H9 (cell line): ENCODE measurements around the gene KRT6C. TPM values are rescaled to one million over a fixed set of nuclear protein-coding genes. Genes with fewer than 3 reads are reported as not detected.

Experiments
- DNase-seq: peaks from one replicate; pipeline ENCODE4 v3.0.0-alpha.2; 2017
- H2AFZ ChIP-seq: one replicate; pipeline ENCODE4 v1.6.1; 2013; ENCODE audit warnings: mild to moderate bottlenecking, low read length, control low read depth, moderate library complexity
- H2AK5ac ChIP-seq: 2 replicates; pipeline ENCODE4 v1.6.1; 2013; ENCODE audit warnings: low read length, control low read depth, mixed read lengths; ENCODE audit not compliant: insufficient read length
- H2BK120ac ChIP-seq: one replicate; pipeline ENCODE4 v1.6.1; 2013; ENCODE audit warnings: low read depth, mild to moderate bottlenecking, low read length, control low read depth, inconsistent platforms; ENCODE audit not compliant: poor library complexity, severe bottlenecking
- H2BK12ac ChIP-seq: 2 replicates; pipeline ENCODE4 v1.6.1; 2013; ENCODE audit warnings: low read length, control low read depth, mixed read lengths, low read depth; ENCODE audit not compliant: insufficient read length
- H2BK15ac ChIP-seq: 2 replicates; pipeline ENCODE4 v1.6.1; 2013; ENCODE audit warnings: low read depth, low read length, control low read depth
- H2BK20ac ChIP-seq: one replicate; pipeline ENCODE4 v1.6.1; 2013; ENCODE audit warnings: low read depth, mild to moderate bottlenecking, low read length, control low read depth, inconsistent platforms; ENCODE audit not compliant: poor library complexity, severe bottlenecking
- H2BK5ac ChIP-seq: 2 replicates; pipeline ENCODE4 v1.6.1; 2013; ENCODE audit warnings: low read length, control low read depth, mixed read lengths; ENCODE audit not compliant: insufficient read length
- H3K14ac ChIP-seq: 2 replicates; pipeline ENCODE4 v1.6.1; 2013; ENCODE audit warnings: low read length, control low read depth; ENCODE audit not compliant: insufficient read depth
- H3K18ac ChIP-seq: 2 replicates; pipeline ENCODE4 v1.6.1; 2013; ENCODE audit warnings: low read depth, mild to moderate bottlenecking, mixed read lengths, low read length, control low read depth; ENCODE audit not compliant: insufficient read length
- H3K23ac ChIP-seq: 2 replicates; pipeline ENCODE4 v1.6.1; 2013; ENCODE audit warnings: low read length, control low read depth, mixed read lengths, low read depth; ENCODE audit not compliant: insufficient read length
- H3K23me2 ChIP-seq: 2 replicates; pipeline ENCODE4 v1.6.1; 2013; ENCODE audit warnings: low read depth, mild to moderate bottlenecking, mixed read lengths, low read length, control low read depth; ENCODE audit not compliant: insufficient read length, poor library complexity, severe bottlenecking
- H3K27ac ChIP-seq: 2 replicates; pipeline ENCODE4 v1.5.1; 2013; ENCODE audit warnings: low read length, control low read depth, mixed read lengths, low read depth; ENCODE audit not compliant: insufficient read length
- H3K27me3 ChIP-seq: 2 replicates; pipeline ENCODE4 v1.6.1; 2013; ENCODE audit warnings: low read length, control low read depth, inconsistent platforms; ENCODE audit not compliant: insufficient read depth
- H3K4ac ChIP-seq: 2 replicates; pipeline ENCODE4 v1.6.1; 2013; ENCODE audit warnings: low read depth, mild to moderate bottlenecking, control low read depth, inconsistent platforms, low read length, moderate library complexity
- H3K4me1 ChIP-seq: 2 replicates; pipeline ENCODE4 v1.6.1; 2013; ENCODE audit warnings: low read length, control low read depth, inconsistent platforms; ENCODE audit not compliant: insufficient read depth
- H3K4me2 ChIP-seq: 2 replicates; pipeline ENCODE4 v1.6.1; 2013; ENCODE audit warnings: low read length, control low read depth, mixed read lengths; ENCODE audit not compliant: insufficient read length, insufficient read depth
- H3K56ac ChIP-seq: 2 replicates; pipeline ENCODE4 v1.6.1; 2013; ENCODE audit warnings: low read depth, mild to moderate bottlenecking, mixed read lengths, low read length, control low read depth; ENCODE audit not compliant: insufficient read length
- H3K79me1 ChIP-seq: 2 replicates; pipeline ENCODE4 v1.6.1; 2013; ENCODE audit warnings: low read depth, mild to moderate bottlenecking, moderate library complexity, low read length, control low read depth, inconsistent platforms; ENCODE audit not compliant: insufficient read depth, poor library complexity, severe bottlenecking
- H3K79me2 ChIP-seq: 2 replicates; pipeline ENCODE4 v1.6.1; 2013; ENCODE audit warnings: low read length, control low read depth, inconsistent platforms; ENCODE audit not compliant: insufficient read depth
- H3K9ac ChIP-seq: 2 replicates; pipeline ENCODE4 v1.6.1; 2013; ENCODE audit warnings: low read length, control low read depth, mixed read lengths; ENCODE audit not compliant: insufficient read length; ENCODE audit errors: extremely low read depth
- H3K9me3 ChIP-seq: one replicate; pipeline ENCODE4 v1.6.1; 2013; ENCODE audit warnings: low read depth, low read length, inconsistent platforms; ENCODE audit not compliant: control insufficient read depth
- H3T11ph ChIP-seq: one replicate; pipeline ENCODE4 v1.6.1; 2013; ENCODE audit warnings: mild to moderate bottlenecking, low read length, control low read depth, inconsistent platforms
- H4K20me1 ChIP-seq: one replicate; pipeline ENCODE4 v1.6.1; 2013; ENCODE audit not compliant: control insufficient read depth, insufficient read length, insufficient read depth
- H4K5ac ChIP-seq: 2 replicates; pipeline ENCODE4 v1.6.1; 2013; ENCODE audit warnings: low read depth, mild to moderate bottlenecking, mixed read lengths, low read length, control low read depth; ENCODE audit not compliant: insufficient read length
- H4K8ac ChIP-seq: replicated peaks from 2 replicates; pipeline ENCODE4 v1.6.1; 2013; ENCODE audit warnings: low read length, control low read depth, mixed read lengths, low read depth; ENCODE audit not compliant: insufficient read length
- H4K91ac ChIP-seq: 2 replicates; pipeline ENCODE4 v1.6.1; 2013; ENCODE audit warnings: low read depth, mild to moderate bottlenecking, moderate library complexity, mixed read lengths, low read length, control low read depth; ENCODE audit not compliant: insufficient read length
- H3K27ac Mint-ChIP-seq, 3 experiments: 2 replicates in 2 of 3; 3 replicates in 1 of 3; pipeline ENCODE4 v1.8.0; 2020 to 2021; ENCODE audit warnings: mixed read lengths in 3 of 3, mild to moderate bottlenecking in 1 of 3, moderate library complexity in 1 of 3
- H3K27me3 Mint-ChIP-seq: 2 replicates; pipeline ENCODE4 v1.8.0; 2021; ENCODE audit warnings: low read depth, mild to moderate bottlenecking, moderate library complexity, mixed read lengths
- H3K36me3 Mint-ChIP-seq, 3 experiments: 2 replicates in 2 of 3; 3 replicates in 1 of 3; pipeline ENCODE4 v1.8.0; 2020 to 2021; ENCODE audit warnings: low read depth in 3 of 3, mixed read lengths in 3 of 3; ENCODE audit not compliant: insufficient read depth in 1 of 3
- H3K4me1 Mint-ChIP-seq, 2 experiments: 2 replicates each; pipeline ENCODE4 v1.8.0; 2020; ENCODE audit warnings: mixed read lengths in 2 of 2
- H3K4me3 Mint-ChIP-seq, 2 experiments: 2 replicates in 1 of 2; 3 replicates in 1 of 2; pipeline ENCODE4 v1.8.0; 2020 to 2021; ENCODE audit warnings: mild to moderate bottlenecking in 2 of 2, mixed read lengths in 2 of 2, moderate library complexity in 1 of 2
- H3K9me3 Mint-ChIP-seq, 2 experiments: 2 replicates in 1 of 2; 3 replicates in 1 of 2; pipeline ENCODE4 v1.8.0; 2020; ENCODE audit warnings: mild to moderate bottlenecking in 2 of 2, mixed read lengths in 2 of 2, moderate library complexity in 1 of 2
- WGBS: extraction: QIAGEN DNeasy Blood & Tissue Kit; methylation state at CpG from one replicate; pipeline ENCODE4 v1.1.7; 2013; ENCODE audit warnings: missing lambda C conversion rate, low lambda C conversion rate, mixed read lengths; ENCODE audit not compliant: insufficient read length; ENCODE audit errors: extremely low coverage; 5-methylcytosine and 5-hydroxymethylcytosine counted together
- total RNA-seq: library from RNA; stranded (reverse); gene quantifications from 2 replicates; pipeline ENCODE4 v1.2.1, GENCODE V29; 2021
- TF ChIP-seq, protein P1 (sequence below): fragments of 200-600 bp; sonication (generic); conservative IDR thresholded peaks from 3 replicates; pipeline ENCODE4 v1.8.0; 2021; ENCODE audit warnings: antibody characterized with exemption, mild to moderate bottlenecking

Gene KRT6C
- total RNA-seq, 1 experiment from 2014 or later: not detected

- H2AFZ ChIP-seq: no peak overlapping the region
- H3K18ac ChIP-seq: no peak overlapping the region
- H3K14ac ChIP-seq: no peak overlapping the region
- H3K27ac ChIP-seq: no peak overlapping the region
- Mint-ChIP-seq H3K4me1 (peaks cover 4 to 18% of the 10 kb centered on the region in 2 experiments), H3K9me3 (no peaks in the 10 kb centered on the region), H3K27me3 (peaks cover 10% of the 10 kb centered on the region), H3K4me3 (no peak overlapping the region), H3K36me3 (no peaks in the 10 kb centered on the region), H3K27ac (no peak overlapping the region)
- no peaks in the 10 kb centered on the region for H4K20me1 ChIP-seq
- H3T11ph ChIP-seq: no peak overlapping the region
- H4K8ac ChIP-seq: no peak overlapping the region
- no peaks in the 10 kb centered on the region for H3K79me2 ChIP-seq
- H2BK120ac ChIP-seq: no peak overlapping the region
- H3K9me3 ChIP-seq: no peaks in the 10 kb centered on the region
- no peak overlapping the region for H3K23ac ChIP-seq
- DNase-seq: no peak
- no peak overlapping the region for H2AK5ac ChIP-seq
- WGBS: no CpG with 5 or more reads among the region's 9 CpGs
- 0 out of 2 replicates have a peak, but pooled peaks cover 2% of the 10 kb centered on the region for H3K4me1 ChIP-seq
- no peak overlapping the region for H2BK15ac ChIP-seq
- H3K9ac ChIP-seq: no peak overlapping the region
- no peak overlapping the region for H3K56ac ChIP-seq
- H2BK20ac ChIP-seq: no peak overlapping the region
- no peak overlapping the region for H2BK12ac ChIP-seq
- no peaks in the 10 kb centered on the region for H3K23me2 ChIP-seq
- no peak overlapping the region for H4K5ac ChIP-seq
- H3K27me3 ChIP-seq: no peaks in the 10 kb centered on the region
- no peaks in the 10 kb centered on the region for H3K79me1 ChIP-seq
- no peak overlapping the region for H2BK5ac ChIP-seq
- no peak overlapping the region for H4K91ac ChIP-seq
- H3K4ac ChIP-seq: no peak overlapping the region
- H3K4me2 ChIP-seq: no peak overlapping the region
- TF ChIP-seq, protein P1, sequence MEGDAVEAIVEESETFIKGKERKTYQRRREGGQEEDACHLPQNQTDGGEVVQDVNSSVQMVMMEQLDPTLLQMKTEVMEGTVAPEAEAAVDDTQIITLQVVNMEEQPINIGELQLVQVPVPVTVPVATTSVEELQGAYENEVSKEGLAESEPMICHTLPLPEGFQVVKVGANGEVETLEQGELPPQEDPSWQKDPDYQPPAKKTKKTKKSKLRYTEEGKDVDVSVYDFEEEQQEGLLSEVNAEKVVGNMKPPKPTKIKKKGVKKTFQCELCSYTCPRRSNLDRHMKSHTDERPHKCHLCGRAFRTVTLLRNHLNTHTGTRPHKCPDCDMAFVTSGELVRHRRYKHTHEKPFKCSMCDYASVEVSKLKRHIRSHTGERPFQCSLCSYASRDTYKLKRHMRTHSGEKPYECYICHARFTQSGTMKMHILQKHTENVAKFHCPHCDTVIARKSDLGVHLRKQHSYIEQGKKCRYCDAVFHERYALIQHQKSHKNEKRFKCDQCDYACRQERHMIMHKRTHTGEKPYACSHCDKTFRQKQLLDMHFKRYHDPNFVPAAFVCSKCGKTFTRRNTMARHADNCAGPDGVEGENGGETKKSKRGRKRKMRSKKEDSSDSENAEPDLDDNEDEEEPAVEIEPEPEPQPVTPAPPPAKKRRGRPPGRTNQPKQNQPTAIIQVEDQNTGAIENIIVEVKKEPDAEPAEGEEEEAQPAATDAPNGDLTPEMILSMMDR: no peak
These were observed 36.7 kb downstream of the KRT6C start for GRCh38 chr12:52436828-52437474.
